GM21723 (cell line): Measurements from ENCODE around the gene MSGN1.
A peak's percentile ranks its signal among the peaks of the same experiment; 100 is the strongest.

ENCODE experiments used
- ATAC-seq: cut with Tn5 transposase; IDR thresholded peaks from one replicate; pipeline ENCODE4 v1.9.1; 2021; ENCODE audit warnings: mild to moderate bottlenecking, moderate library complexity; ENCODE audit not compliant: unreplicated experiment

Gene MSGN1

GRCh38 chr2:17845806-17846205, 29.5 kb downstream of the MSGN1 start:
- ATAC-seq: no peak

DNA sequence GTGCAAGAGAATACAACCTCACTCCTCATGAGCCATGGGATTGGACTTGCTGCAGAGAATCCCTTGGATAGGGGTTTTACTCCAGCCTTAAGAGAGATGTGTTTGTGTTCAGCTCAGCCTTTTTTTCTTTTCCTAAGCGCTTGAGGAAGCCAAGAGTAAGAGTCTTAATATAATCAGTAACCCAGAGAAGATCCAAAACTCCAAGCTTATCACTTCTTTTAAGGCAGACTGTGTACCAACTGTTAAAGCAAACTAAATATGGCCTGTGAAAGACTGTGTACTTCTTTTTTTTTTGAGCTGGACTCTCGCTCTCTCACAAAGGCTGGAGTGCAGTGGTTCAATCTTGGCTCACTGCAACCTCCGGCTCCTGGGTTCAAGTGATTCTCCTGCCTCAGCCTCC, 30.4 kb downstream of the MSGN1 start:
- ATAC-seq: no peak

GRCh38 chr2:17847236-17847635, 31.0 kb downstream of the MSGN1 start:
- ATAC-seq: no peak

GRCh38 chr2:17849275-17849674, 33.0 kb downstream of the MSGN1 start:
- ATAC-seq: no peak

- no peak for ATAC-seq
Measured at GRCh38 chr2:17850151-17850550, 33.9 kb downstream of the MSGN1 start.

GRCh38 chr2:17851731-17852585, 35.7 kb downstream of the MSGN1 start:
- peak; percentile 87 for ATAC-seq

DNA sequence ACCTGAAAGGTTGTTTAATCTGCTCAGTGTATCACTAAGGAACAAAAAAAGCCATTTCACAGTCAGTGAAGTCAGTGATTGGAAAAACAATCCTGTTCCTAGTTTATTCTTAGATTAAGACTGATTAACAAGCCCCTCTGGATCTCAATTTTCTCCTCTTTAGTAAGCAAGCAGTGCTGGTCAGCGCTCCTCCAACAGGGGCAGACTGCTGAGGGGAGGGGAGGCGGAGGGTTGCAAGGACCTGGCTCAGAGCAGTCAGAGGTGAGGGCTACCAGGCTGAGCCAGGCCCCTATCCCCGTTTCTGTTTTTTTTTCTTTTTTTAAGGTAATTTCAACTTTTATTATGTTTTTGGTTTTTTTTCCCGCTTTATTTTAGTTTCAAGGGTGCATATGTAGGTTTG, 37.5 kb downstream of the MSGN1 start:
- no peak for ATAC-seq

GRCh38 chr2:17857021-17857420, 40.8 kb downstream of the MSGN1 start:
- no peak for ATAC-seq

- ATAC-seq: no peak
Measured at GRCh38 chr2:17858064-17858463, 41.8 kb downstream of the MSGN1 start.

GRCh38 chr2:17863539-17863938, 47.3 kb downstream of the MSGN1 start:
- no peak for ATAC-seq

- ATAC-seq: no peak
Measured at GRCh38 chr2:17864676-17865075, 48.4 kb downstream of the MSGN1 start.

- ATAC-seq: no peak
Measured at GRCh38 chr2:17867133-17867532, 50.9 kb downstream of the MSGN1 start.
